Measurements from ENCODE around the gene GMDS. TPM values are rescaled to one million over a fixed set of nuclear protein-coding genes. Genes with fewer than 3 reads are reported as not detected.
A peak's percentile ranks its signal among the peaks of the same experiment; 100 is the strongest.

GMDS gene
- total and polyA plus RNA-seq, 2 of the 13 experiments (the other 11 are each of a cell fraction or from before 2014, with no cell fraction given), result 64.4 to 112 TPM

DNA sequence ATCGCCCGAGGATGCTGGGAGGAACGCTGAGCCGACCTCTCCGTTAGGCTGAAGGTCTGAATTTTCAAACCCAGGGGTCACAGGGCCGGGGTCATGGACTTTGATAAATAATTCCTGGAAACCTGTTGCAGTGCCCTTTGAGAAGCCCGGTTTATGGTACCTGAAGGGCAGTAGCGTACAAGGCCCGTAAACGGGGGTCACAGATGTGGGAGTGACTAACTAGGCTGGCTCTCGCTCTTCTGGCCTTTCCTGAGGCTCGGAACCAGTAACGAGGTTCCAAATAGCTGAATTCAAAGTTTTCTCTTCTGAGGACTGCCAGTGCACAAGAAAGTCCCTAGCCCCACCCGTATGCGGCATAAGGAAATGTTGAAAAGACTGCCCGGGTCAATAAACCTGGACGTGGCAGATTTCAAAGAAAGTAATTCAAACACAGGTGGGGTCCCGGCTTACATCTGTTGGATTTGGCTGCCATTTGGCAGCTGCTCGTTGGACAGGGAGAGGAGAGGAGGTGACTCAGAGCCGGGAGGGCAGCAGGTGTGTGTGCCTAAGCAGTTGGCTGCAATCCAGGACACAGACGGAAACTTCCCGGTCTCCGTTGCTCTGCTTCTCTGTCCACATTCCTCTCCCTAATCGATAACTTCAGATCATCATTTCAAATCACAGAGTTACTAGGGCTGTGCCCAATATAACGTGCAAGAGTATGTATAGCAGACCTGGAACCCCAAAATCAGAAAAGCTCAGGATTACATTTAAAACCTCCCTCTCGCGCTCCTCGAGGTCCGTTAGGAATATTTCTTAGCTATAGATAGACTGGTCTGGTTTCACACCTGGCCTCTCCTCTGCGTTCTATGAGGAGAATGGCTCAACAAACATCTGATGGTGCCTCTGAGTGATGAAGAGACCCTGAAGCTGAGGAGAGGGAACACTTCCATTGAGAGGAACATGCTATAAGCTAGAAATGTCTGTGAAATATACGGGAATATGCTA is 765 bp upstream of the GMDS start (continued):
- TF ChIP-seq, protein P1, sequence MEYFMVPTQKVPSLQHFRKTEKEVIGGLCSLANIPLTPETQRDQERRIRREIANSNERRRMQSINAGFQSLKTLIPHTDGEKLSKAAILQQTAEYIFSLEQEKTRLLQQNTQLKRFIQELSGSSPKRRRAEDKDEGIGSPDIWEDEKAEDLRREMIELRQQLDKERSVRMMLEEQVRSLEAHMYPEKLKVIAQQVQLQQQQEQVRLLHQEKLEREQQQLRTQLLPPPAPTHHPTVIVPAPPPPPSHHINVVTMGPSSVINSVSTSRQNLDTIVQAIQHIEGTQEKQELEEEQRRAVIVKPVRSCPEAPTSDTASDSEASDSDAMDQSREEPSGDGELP (IDR thresholded peaks at IDR 0.05; ENCODE audit: borderline replicate concordance, low read depth), result peak; percentile 90; the same call in 1 of the 2 replicates
- TF ChIP-seq SMAD1 (CRISPR knock-in tag; IDR thresholded peaks at IDR 0.05; ENCODE audit: borderline replicate concordance, low read depth) (no peak), ZKSCAN1 (IDR thresholded peaks at IDR 0.05; ENCODE audit: low read length) (no peak), TOPORS (CRISPR knock-in tag; IDR thresholded peaks at IDR 0.05) (0 out of 2 replicates have a peak, but pooled peaks have one; percentile 58), ZNF484 (CRISPR knock-in tag; IDR thresholded peaks at IDR 0.05; ENCODE audit: borderline replicate concordance, low read depth) (no peak), STAT6 (CRISPR knock-in tag; IDR thresholded peaks at IDR 0.05; ENCODE audit: borderline replicate concordance) (peak; percentile 84), ZNF773 (CRISPR knock-in tag; IDR thresholded peaks at IDR 0.05; ENCODE audit: borderline replicate concordance) (0 out of 2 replicates have a peak, but pooled peaks have one; percentile 72), ZNF607 (CRISPR knock-in tag; IDR thresholded peaks at IDR 0.05; ENCODE audit: borderline replicate concordance) (0 out of 2 replicates have a peak, but pooled peaks have one; percentile 55), NFE2L1 (CRISPR knock-in tag; IDR thresholded peaks at IDR 0.05; ENCODE audit: borderline replicate concordance) (no peak), DZIP1 (CRISPR knock-in tag; IDR thresholded peaks at IDR 0.05) (no peak), BCL3 (CRISPR knock-in tag; IDR thresholded peaks at IDR 0.05) (peak; percentile 39; the same call in 1 of the 2 replicates), CEBPZ (IDR thresholded peaks at IDR 0.05; ENCODE audit: low read length) (no peak), TAF1 (CRISPR knock-in tag; IDR thresholded peaks at IDR 0.05) (peak; percentile 13; the same call in 1 of the 2 replicates), HMGA1 (CRISPR knock-in tag; conservative IDR thresholded peaks at IDR 0.05) (no peak)
